ENCODE measurements around the gene HERPUD1.

DNA sequence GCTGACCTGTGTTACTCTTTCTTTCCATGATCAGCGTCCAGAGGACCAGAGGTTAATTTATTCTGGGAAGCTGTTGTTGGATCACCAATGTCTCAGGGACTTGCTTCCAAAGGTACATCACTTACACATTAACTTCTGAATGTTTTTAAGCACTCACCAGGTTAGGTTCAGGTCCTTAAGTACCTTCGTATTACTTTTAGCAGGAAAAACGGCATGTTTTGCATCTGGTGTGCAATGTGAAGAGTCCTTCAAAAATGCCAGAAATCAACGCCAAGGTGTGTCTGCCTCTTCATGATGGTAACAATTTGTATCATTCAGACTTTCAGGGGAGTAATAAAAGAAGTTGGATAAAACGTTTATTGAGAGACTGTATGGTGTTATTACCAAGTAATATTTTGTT is 3.3 kb downstream of the HERPUD1 start:
- no peak for TF ChIP-seq EZH2 (IDR thresholded peaks at IDR 0.05; ENCODE audit: low read depth)
- TF ChIP-seq, protein P1, sequence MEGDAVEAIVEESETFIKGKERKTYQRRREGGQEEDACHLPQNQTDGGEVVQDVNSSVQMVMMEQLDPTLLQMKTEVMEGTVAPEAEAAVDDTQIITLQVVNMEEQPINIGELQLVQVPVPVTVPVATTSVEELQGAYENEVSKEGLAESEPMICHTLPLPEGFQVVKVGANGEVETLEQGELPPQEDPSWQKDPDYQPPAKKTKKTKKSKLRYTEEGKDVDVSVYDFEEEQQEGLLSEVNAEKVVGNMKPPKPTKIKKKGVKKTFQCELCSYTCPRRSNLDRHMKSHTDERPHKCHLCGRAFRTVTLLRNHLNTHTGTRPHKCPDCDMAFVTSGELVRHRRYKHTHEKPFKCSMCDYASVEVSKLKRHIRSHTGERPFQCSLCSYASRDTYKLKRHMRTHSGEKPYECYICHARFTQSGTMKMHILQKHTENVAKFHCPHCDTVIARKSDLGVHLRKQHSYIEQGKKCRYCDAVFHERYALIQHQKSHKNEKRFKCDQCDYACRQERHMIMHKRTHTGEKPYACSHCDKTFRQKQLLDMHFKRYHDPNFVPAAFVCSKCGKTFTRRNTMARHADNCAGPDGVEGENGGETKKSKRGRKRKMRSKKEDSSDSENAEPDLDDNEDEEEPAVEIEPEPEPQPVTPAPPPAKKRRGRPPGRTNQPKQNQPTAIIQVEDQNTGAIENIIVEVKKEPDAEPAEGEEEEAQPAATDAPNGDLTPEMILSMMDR (conservative IDR thresholded peaks at IDR 0.05) = no peak
